Ovary (tissue), 10 donors: ENCODE measurements around the gene CEP89. TPM values are rescaled to one million over a fixed set of nuclear protein-coding genes. Genes with fewer than 3 reads are reported as not detected.
"Not testable (repeated sequence)": the region's sequence is repeated elsewhere in the genome, so short reads cannot be mapped to it uniquely, and the experiment has no call there.

Experiments used
- DNase-seq, 5 donors: peaks; one replicate each; pipeline ENCODE4 v3.0.0-alpha.2; 2019 to 2020
- H3K27ac ChIP-seq, 2 donors: fragments of 200-600 bp; one replicate each; pipeline versions ENCODE4 v1.5.1 to v1.8.0; 2019 to 2022
- H3K27me3 ChIP-seq: fragments of 200-600 bp; one replicate; pipeline ENCODE4 v1.8.0; 2022
- H3K36me3 ChIP-seq: fragments of 200-600 bp; sonication (generic); one replicate; pipeline ENCODE4 v1.5.1; 2019
- H3K4me1 ChIP-seq: one replicate; pipeline ENCODE4 v1.8.1; 2013; ENCODE audit warnings: mild to moderate bottlenecking, moderate library complexity; ENCODE audit not compliant: insufficient read depth
- H3K4me3 ChIP-seq: fragments of 200-600 bp; sonication (generic); one replicate; pipeline ENCODE4 v1.5.1; 2017
- H3K9me3 ChIP-seq, 2 donors: fragments of 200-600 bp in 1 of 2; sonication (generic) in 1 of 2; one replicate each; pipeline versions ENCODE4 v1.5.1 to v1.8.1; 2013 to 2019; ENCODE audit warnings: mild to moderate bottlenecking in 1 of 2, moderate library complexity in 1 of 2
- CTCF ChIP-seq, 3 donors: fragments of 450-650 bp in 2 of 3; fragments of 200-600 bp in 1 of 3; IDR thresholded peaks; one replicate each; pipeline versions ENCODE4 v1.5.1 to v1.8.0; 2016 to 2022; ENCODE audit warnings: antibody characterized with exemption in 3 of 3, mild to moderate bottlenecking in 1 of 3
- EP300 ChIP-seq: sonication (generic); formaldehyde crosslinking; IDR thresholded peaks from one replicate; pipeline ENCODE4 v1.6.1; 2017; ENCODE audit warnings: antibody characterized with exemption
- POLR2A ChIP-seq: fragments of 450-650 bp; IDR thresholded peaks from one replicate; pipeline ENCODE4 v1.6.1; 2017; ENCODE audit warnings: antibody characterized with exemption, mild to moderate bottlenecking, moderate library complexity
- WGBS, 3 donors: extraction: QIAGEN DNeasy Blood & Tissue Kit in 1 of 3; methylation state at CpG; one replicate each; pipeline versions ENCODE4 v1.1.5 to v1.1.7; 2013 to 2017; 5-methylcytosine and 5-hydroxymethylcytosine counted together
- intact Hi-C, 4 donors: fragments of 100-400 bp; cut with DNase I; formaldehyde crosslinking; loops; one replicate each; pipeline versions ENCODE4 v1.11.0 to v1.15.1; 2022 to 2023
- long read RNA-seq, 3 donors: library from polyadenylated mRNA in 2 of 3; unstranded in 2 of 3; transcript quantifications; one replicate each; pipeline ENCODE4 v2.0.0 and lab custom pipeline, GENCODE V29; 2021 to 2026
- polyA plus RNA-seq, 2 donors: library from polyadenylated mRNA; stranded (reverse); fragments of 200-250 nt in 1 of 2; fragments of 350-450 nt in 1 of 2; fragmentation: Illumina TruSeq in 1 of 2; extraction: RNeasy Lipid Tissue Mini Kit (QIAGEN cat#74804) in 1 of 2; gene quantifications; one replicate each; pipeline ENCODE4 v1.2.3, GENCODE V29; 2013 to 2014
- total RNA-seq, 7 donors: library from RNA; depleted of rRNA in 2 of 7; stranded (reverse); fragments of >200 nt in 2 of 7; fragmentation: NEBNext Ultra II Directional in 3 of 7; extraction: Animal tissue kit (Norgen Biotek cat#: 25700) in 3 of 7; gene quantifications; one replicate each; pipeline versions ENCODE4 v1.1.0 to v1.2.4, GENCODE V29; 2016 to 2023
- donor health status: DM: no; HTN: no; CAD: no; lungs with moderate emphysema.
- donor health status: DM: no; HTN: no; CAD: no.
- donor health status: Bipolar disorder and iron deficiency.
- donor health status: DM: yes; HTN: yes; CAD: no.
- donor health status: DM: no; HTN: no; CAD: no.
- donor health status: DM: yes; HTN: yes; CAD: no.

The CEP89 gene
- total RNA-seq (10 to 100 TPM; 13.0 to 28.3 (median 24.5) TPM), polyA plus RNA-seq (10 to 100 TPM; 15.5 to 22.2 TPM)
- long read RNA-seq, donor 1, full-length matches to known transcripts: 8 of 62 reads
- long read RNA-seq, donor 1, partial matches to known transcripts: 35 of 62 reads
- long read RNA-seq, donor 1, other reads (novel, unspliced or antisense): 19 of 62 reads
- long read RNA-seq, donor 2, full-length matches to known transcripts: 7 of 12 reads
- long read RNA-seq, donor 2, partial matches to known transcripts: 5 of 12 reads
- long read RNA-seq, donor 2, other reads (novel, unspliced or antisense): 0 of 12 reads
- long read RNA-seq, donor 3, full-length matches to known transcripts: 17 of 29 reads
- long read RNA-seq, donor 3, partial matches to known transcripts: 1 of 29 reads
- long read RNA-seq, donor 3, other reads (novel, unspliced or antisense): 11 of 29 reads

- peak; percentile 97 to 99 (median 98) for DNase-seq
- peak within 1 kb of the TSS in 1 of 2 donors; percentile 67 for H3K27ac ChIP-seq
- TF ChIP-seq EP300 (no peak), CTCF (IDR thresholded peaks at IDR 0.05) (no peak), POLR2A (no peak)
- intact Hi-C loops: loop anchor here in 1 of 4 donors (10.0 kb wide), 2 partner anchors 153 to 233 kb away; no protein-coding TSS in a partner anchor
- H3K36me3 ChIP-seq: no peaks in the 10 kb centered on the region
- peaks cover 8% of the 10 kb centered on the region for H3K4me1 ChIP-seq
- 0 to 1% (median 1%) methylated on average over 57 of the region's 57 CpGs for WGBS, 3 donors
- no peaks in the 10 kb centered on the region for H3K27me3 ChIP-seq
- H3K9me3 ChIP-seq: no peaks in the 10 kb centered on the region
- peak within 1 kb of the TSS; percentile 96 for H3K4me3 ChIP-seq
Observed at GRCh38 chr19:32971715-32972540, at the start of gene CEP89, which contains the start of gene FAAP24. CEP89 (minus strand) TSS chr19:32971958; CDS start chr19:32971874, 84 bp downstream. FAAP24 (plus strand) TSS chr19:32972242; CDS start chr19:32973197, 955 bp downstream.

GRCh38 chr19:33010891-33011290, 39.1 kb upstream of the CEP89 start:
- H3K36me3 ChIP-seq, H3K4me1 ChIP-seq, H3K9me3 ChIP-seq, H3K27ac ChIP-seq, intact Hi-C loops, DNase-seq, H3K4me3 ChIP-seq, H3K27me3 ChIP-seq: not testable (repeated sequence)
- 94 to 95% (median 94%) methylated on average over 4 of the region's 4 CpGs for WGBS, 3 donors

GRCh38 chr19:33008738-33009137, 37.0 kb upstream of the CEP89 start:
- WGBS, 3 donors: 96 to 99% (median 96%) methylated on average over 4 of the region's 4 CpGs
- H3K27ac ChIP-seq: no peak overlapping the region
- H3K36me3 ChIP-seq: no peaks in the 10 kb centered on the region
- no peak for TF ChIP-seq EP300
- TF ChIP-seq CTCF (IDR thresholded peaks at IDR 0.05): no peak
- TF ChIP-seq POLR2A: no peak
- no peak overlapping the region for H3K4me3 ChIP-seq
- no peak for DNase-seq
- intact Hi-C loops: no loop called here
- H3K9me3 ChIP-seq: no peaks in the 10 kb centered on the region
- H3K4me1 ChIP-seq: no peaks in the 10 kb centered on the region
- no peaks in the 10 kb centered on the region for H3K27me3 ChIP-seq

- no peaks in the 10 kb centered on the region for H3K27me3 ChIP-seq
- no peak for DNase-seq
- no peaks in the 10 kb centered on the region for H3K9me3 ChIP-seq
- intact Hi-C loops: no loop called here
- H3K27ac ChIP-seq: no peak overlapping the region
- TF ChIP-seq EP300 (no peak), CTCF (IDR thresholded peaks at IDR 0.05) (no peak), POLR2A (no peak)
- no peak overlapping the region for H3K4me3 ChIP-seq
- H3K4me1 ChIP-seq: no peaks in the 10 kb centered on the region
- H3K36me3 ChIP-seq: no peaks in the 10 kb centered on the region
- WGBS, 3 donors: 89 to 92% (median 91%) methylated on average over 5 of the region's 5 CpGs
Observed at GRCh38 chr19:33005440-33005839, 33.7 kb upstream of the CEP89 start.

GRCh38 chr19:33003424-33004024, 31.8 kb upstream of the CEP89 start:
- DNase-seq, H3K4me1 ChIP-seq, H3K36me3 ChIP-seq, H3K9me3 ChIP-seq, intact Hi-C loops, H3K27ac ChIP-seq, H3K4me3 ChIP-seq, H3K27me3 ChIP-seq: not testable (repeated sequence)
- 79 to 89% (median 86%) methylated on average over 6 of the region's 6 CpGs for WGBS, 3 donors

GRCh38 chr19:33002126-33002865, 30.5 kb upstream of the CEP89 start:
- DNase-seq, H3K9me3 ChIP-seq, H3K4me1 ChIP-seq, intact Hi-C loops, H3K36me3 ChIP-seq, H3K4me3 ChIP-seq, H3K27ac ChIP-seq, H3K27me3 ChIP-seq: not testable (repeated sequence)
- WGBS, 3 donors: 80 to 84% (median 82%) methylated on average over 15 of the region's 15 CpGs
